ENCODE measurements around the gene POLR2H.

POLR2H gene

GRCh38 chr3:184361532-184361931, at the start of gene POLR2H, which contains the start of gene CLCN2:
Gene POLR2H, plus strand, starts transcription at chr3:184361710. Its CDS starts 1,783 bp downstream, at chr3:184363493.
Gene CLCN2, minus strand, starts transcription at chr3:184361605. Its CDS starts 126 bp downstream, at chr3:184361479.
- DNase-seq (ENCODE audit: low spot score) = peak; percentile 17

GRCh38 chr3:184314363-184314699, 47.2 kb upstream of the POLR2H start, which contains the start of gene EIF4G1:
Gene EIF4G1, plus strand, starts transcription at chr3:184314606. Its CDS starts 1,191 bp downstream, at chr3:184315797.
- DNase-seq (ENCODE audit: low spot score) = peak; percentile 92

GRCh38 chr3:184314700-184315542, 46.6 kb upstream of the POLR2H start:
- peak; percentile 58 for DNase-seq (ENCODE audit: low spot score)

- no peak for DNase-seq (ENCODE audit: low spot score)
These were observed 46.0 kb upstream of the POLR2H start for GRCh38 chr3:184315543-184315867.

- no peak for DNase-seq (ENCODE audit: low spot score)
These were observed 45.4 kb upstream of the POLR2H start for GRCh38 chr3:184315871-184316661.

DNA sequence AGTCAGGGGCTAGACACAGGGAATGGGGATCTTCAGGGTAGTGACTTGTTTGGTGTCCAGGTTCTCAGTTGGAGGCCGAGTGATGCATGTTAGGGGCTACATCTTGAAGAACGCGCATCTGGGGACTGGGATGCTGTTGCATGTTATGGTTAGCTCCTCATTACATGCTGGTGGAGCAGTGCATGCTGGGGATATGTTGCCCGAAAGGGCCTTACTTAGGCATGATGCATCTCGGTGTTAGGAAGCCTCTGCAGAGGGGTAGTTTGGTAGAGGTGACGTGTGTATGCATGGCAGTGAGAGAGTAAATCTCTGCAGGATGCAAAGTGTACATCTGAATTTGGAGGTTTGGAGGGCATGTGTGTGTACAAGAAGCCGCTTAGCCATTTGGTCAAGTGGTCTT, 44.7 kb upstream of the POLR2H start:
- DNase-seq (ENCODE audit: low spot score) = no peak

GRCh38 chr3:184317201-184317600, 44.3 kb upstream of the POLR2H start:
- DNase-seq (ENCODE audit: low spot score) = no peak

DNA sequence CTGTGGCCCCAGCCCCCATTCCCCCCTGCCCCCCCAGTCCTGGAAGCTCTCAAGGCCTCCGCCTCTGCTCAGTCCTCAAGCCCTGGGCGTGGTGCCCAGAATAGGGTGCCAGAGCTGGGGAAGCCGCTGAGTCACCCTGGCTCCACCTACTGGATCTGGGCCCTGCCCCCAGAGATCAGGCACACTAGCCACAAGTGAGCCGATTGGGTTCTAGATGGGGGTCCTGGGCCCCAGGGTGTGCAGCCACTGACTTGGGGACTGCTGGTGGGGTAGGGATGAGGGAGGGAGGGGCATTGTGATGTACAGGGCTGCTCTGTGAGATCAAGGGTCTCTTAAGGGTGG, 41.4 kb upstream of the POLR2H start:
- DNase-seq (ENCODE audit: low spot score) = peak; percentile 51

- no peak for DNase-seq (ENCODE audit: low spot score)
These were observed 39.8 kb upstream of the POLR2H start for GRCh38 chr3:184321666-184322065.

GRCh38 chr3:184322731-184323487, 38.6 kb upstream of the POLR2H start:
- DNase-seq (ENCODE audit: low spot score) = no peak

GRCh38 chr3:184323696-184324095, 37.8 kb upstream of the POLR2H start:
- no peak for DNase-seq (ENCODE audit: low spot score)

DNA sequence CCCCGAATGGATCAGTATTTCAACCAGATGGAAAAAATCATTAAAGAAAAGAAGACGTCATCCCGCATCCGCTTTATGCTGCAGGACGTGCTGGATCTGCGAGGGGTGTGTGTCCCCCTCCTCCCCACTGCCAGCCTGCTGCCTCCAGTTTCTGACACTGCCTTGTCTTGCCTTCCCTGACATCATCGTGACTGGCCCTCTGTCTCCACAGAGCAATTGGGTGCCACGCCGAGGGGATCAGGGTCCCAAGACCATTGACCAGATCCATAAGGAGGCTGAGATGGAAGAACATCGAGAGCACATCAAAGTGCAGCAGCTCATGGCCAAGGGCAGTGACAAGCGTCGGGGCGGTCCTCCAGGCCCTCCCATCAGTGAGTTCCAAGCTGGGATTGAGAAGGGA, 36.2 kb upstream of the POLR2H start:
- DNase-seq (ENCODE audit: low spot score) = no peak

- no peak for DNase-seq (ENCODE audit: low spot score)
These were observed 35.7 kb upstream of the POLR2H start for GRCh38 chr3:184325715-184326369.

DNA sequence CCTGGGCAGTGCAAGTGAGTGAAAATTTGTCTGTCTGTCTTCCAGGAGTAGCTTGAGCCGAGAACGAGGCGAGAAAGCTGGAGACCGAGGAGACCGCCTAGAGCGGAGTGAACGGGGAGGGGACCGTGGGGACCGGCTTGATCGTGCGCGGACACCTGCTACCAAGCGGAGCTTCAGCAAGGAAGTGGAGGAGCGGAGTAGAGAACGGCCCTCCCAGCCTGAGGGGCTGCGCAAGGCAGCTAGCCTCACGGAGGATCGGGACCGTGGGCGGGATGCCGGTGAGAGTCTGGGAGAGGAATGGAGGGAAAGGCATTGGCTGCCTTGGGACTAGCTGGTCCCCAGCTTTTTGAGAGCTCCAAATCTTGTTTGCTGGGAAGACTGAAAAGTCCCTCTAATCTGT, 34.3 kb upstream of the POLR2H start:
- no peak for DNase-seq (ENCODE audit: low spot score)

- DNase-seq (ENCODE audit: low spot score) = no peak
These were observed 33.0 kb upstream of the POLR2H start for GRCh38 chr3:184328516-184328915.

- DNase-seq (ENCODE audit: low spot score) = no peak
These were observed 29.0 kb upstream of the POLR2H start for GRCh38 chr3:184332370-184333090.

DNA sequence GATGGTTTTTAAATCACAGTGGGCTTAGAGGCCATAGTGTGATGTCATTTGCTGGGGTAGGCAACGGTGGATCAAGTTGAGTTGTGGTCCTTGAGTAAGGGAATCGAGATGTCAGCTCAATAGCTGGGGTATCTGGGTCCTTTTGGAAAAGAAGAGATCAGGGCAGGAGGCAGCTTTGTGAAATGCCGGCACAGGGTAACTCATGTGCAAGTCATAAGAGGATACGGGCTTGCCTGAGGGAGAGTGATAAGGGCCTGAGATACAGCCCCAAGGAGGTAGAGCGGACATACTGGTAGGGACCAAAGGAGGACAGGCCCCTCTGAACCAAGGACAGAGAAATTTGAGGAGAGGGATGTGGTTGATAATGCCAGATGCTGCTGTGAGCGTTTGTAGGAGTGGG, 28.3 kb upstream of the POLR2H start:
- DNase-seq (ENCODE audit: low spot score) = no peak

GRCh38 chr3:184333700-184334099, 27.8 kb upstream of the POLR2H start:
- DNase-seq (ENCODE audit: low spot score) = no peak

DNA sequence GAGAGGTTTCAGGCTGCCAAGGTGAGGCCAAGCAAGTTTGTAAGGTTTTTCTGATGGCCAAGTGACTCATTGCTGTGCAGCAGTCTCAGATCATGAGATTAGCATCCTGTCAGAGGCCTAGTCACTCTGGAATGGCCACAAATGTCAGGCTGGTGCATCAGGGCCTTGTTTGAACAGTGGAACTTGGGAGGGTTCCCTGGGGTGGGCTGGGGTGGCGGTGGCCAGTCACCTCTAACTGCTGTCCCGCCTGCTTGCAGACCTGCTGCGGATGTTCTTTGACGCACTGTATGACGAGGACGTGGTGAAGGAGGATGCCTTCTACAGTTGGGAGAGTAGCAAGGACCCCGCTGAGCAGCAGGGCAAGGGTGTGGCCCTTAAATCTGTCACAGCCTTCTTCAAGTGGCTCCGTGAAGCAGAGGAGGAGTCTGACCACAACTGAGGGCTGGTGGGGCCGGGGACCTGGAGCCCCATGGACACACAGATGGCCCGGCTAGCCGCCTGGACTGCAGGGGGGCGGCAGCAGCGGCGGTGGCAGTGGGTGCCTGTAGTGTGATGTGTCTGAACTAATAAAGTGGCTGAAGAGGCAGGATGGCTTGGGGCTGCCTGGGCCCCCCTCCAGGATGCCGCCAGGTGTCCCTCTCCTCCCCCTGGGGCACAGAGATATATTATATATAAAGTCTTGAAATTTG, 26.9 kb upstream of the POLR2H start:
- DNase-seq (ENCODE audit: low spot score) = peak; percentile 60

DNA sequence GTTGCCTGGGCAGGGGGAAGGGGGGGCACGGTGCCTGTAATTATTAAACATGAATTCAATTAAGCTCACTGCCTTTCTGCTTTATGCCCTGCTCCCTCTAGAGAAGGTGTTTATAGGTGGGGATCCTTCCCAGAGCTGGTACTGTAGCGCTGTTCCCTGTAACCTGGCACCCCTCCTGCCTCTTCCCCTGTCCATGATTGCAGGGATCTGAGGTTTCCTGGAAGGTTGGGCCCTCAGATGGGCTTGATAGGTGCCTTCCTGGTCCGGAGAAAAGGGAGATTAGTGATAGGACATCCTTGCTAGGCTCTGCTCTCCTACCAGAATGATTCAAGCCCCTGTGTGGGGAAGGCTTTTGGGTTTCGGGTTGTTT, 26.2 kb upstream of the POLR2H start:
- DNase-seq (ENCODE audit: low spot score) = no peak
